DMS114 treated with DMSO at 0.1 percent for 48 hours (cell line): ENCODE data around the gene FRRS1.
"Not testable (repeated sequence)": the region's sequence is repeated elsewhere in the genome, so short reads cannot be mapped to it uniquely, and the experiment has no call there.

Experiments
- DNase-seq: peaks from one replicate; lab custom pipeline; 2025; ENCODE audit not compliant: unreplicated experiment; lab: John Stamatoyannopoulos, UW

FRRS1 gene

GRCh38 chr1:99768104-99768503 lies 1.7 kb upstream of the FRRS1 start:
- no peak for DNase-seq

DNA sequence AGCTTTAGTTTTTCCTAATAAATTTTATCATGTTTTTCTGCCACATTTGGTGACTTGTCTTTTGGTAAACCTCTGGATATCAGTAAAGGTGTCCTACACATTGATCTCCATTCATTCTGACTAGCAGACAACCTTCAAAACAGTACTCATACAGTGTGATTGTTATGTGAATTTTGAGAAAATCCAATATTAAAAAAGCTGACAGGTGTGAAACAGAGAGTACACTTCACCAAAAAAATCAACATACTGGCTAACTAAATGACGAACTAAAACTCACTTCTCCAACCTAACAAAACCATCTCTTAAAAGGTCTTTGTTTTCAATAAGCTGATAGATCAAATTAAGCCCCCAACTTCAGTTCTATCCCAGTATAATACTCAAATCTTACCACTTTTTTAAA lies 1.5 kb downstream of the FRRS1 start:
- DNase-seq, result no peak

DNA sequence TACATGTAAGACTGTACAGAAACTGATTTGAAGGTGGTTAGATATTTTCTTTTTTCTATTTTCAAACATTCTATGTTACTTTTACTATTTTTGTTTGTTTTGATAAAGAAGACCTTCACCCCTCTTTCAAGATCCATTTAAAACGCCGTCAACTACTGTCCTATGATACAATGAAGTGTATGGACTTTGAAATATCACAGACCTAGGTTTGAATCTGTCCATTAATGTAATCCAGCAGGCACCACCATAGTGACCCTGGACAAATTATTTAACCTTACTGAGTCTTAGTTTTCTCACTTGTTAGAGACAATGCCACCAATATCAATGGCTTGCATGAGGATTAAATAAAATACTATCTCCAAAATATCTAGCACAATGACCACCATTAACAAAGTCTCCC lies 2.0 kb downstream of the FRRS1 start:
- DNase-seq, result no peak

DNA sequence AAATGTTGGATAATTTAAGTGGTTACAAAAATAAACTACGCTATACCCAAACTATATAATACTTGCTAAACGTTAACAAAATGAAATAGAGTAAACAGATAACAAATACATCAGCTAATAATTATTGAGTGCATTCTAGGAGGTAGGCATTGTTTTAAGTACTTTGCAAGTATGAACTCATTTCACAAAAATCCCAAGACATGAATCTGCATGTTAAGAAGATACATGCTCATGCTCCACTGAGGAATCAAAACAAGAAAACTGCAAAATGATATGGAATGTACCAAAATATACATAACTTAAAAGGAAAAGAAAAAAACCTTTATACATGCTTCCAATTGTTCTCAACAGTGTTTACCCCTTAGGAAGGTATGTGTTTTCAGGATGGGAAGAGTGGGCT lies 2.5 kb downstream of the FRRS1 start:
- no peak for DNase-seq

DNA sequence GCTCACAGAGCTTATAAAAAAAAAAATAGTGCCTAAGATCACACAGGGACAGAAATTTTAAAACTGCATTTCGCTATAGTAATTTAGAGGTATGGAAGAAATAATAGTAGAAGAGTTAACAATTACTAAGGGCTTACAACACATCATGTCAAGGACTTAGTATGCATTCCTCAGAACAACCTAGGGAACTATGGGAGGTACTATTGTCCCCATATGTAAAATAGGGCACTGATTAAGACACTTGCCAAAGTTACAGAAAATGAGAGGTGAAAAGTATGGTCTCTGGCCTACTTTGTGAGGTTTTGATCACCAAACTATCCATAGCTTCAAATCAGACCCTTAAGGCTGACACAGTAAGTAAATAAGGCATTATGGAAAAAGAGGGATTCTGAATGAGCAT lies 4.7 kb downstream of the FRRS1 start:
- no peak for DNase-seq

DNA sequence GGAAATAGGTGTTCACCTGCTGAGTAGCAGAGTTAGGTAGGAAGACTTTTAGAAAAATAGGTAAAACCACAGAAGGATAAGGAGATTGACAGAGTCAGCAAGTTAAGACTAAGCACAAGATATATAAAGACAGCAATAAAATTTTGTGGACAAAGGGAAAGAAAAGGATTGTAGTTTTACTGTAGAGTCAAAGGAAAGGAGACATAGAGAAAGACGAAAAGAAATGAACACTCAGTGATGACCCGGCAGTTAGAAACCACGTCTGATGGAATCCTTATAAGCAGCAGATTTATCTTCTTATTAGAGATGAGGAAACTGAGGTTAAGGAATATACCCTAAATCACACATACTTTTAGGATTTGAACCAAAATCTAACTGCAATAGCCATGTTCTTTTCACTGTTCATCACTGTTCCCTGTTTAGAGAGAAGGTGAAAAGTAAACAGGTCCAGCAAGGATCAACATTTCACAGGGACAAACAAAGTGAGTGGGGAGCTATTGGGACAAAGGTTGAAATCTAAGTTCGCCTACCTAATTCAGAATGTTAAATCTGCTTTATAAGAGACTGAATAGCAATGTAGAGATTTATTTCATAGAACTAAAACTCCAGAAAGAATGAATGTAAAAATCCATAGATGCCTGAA lies 6.8 kb downstream of the FRRS1 start:
- DNase-seq, result no peak

GRCh38 chr1:99758686-99759517 lies 7.5 kb downstream of the FRRS1 start:
- not testable (repeated sequence) for DNase-seq

DNA sequence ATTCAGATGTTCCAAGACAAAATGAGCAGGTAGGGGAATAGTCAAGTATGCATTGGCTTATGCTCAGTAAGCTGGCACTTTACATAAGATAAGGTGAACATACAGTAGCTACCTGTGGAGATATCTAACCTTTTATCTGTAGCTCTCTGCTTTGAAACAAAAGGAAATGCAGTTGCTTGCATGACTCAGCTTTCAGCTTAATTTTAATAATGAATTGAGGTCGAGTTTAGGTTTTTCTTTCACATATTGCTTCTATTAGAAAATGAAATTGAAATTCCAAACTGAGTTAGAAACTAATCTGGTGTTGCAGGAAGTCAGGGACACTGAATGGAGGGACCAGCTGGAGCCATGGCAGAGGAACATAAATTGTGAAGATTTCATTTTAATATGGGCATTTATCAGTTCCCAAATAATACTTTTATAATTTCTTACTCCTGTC lies 8.3 kb downstream of the FRRS1 start:
- DNase-seq, result no peak

GRCh38 chr1:99756598-99756997 lies 9.8 kb downstream of the FRRS1 start:
- DNase-seq, result no peak

- no peak for DNase-seq
These were observed 10.8 kb downstream of the FRRS1 start for GRCh38 chr1:99755664-99756063.

- DNase-seq, result no peak
These were observed 11.7 kb downstream of the FRRS1 start for GRCh38 chr1:99754697-99755096.

GRCh38 chr1:99754055-99754626 lies 12.3 kb downstream of the FRRS1 start:
- DNase-seq, result no peak

DNA sequence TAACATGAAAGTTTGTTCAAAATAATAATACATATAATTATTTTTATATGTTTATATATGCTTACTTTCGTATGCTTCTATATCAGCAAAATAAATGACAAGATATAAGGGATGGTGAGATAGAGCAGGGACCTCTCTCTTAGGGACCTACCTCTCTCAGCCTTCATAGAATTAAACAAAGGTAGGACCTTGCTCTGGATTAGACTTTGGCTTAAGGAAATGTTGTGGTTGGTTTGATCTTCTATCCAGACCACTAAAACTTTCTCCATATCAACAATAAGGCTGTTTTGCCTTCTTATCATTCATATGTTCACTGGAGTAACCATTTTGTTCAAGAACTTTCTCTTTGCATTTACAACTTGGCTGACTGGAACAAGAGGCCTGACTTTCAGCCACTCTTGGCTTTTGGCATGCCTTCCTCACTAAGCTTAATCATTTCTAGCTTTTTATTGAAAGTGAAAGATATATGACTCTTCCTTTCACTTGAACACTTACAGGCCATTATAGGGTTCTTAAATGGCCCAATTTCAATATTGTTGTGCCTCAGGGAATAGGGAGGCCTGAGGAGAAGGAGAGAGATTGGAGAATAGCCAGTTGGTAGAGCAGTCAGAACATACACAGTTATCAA lies 14.4 kb downstream of the FRRS1 start:
- no peak for DNase-seq

DNA sequence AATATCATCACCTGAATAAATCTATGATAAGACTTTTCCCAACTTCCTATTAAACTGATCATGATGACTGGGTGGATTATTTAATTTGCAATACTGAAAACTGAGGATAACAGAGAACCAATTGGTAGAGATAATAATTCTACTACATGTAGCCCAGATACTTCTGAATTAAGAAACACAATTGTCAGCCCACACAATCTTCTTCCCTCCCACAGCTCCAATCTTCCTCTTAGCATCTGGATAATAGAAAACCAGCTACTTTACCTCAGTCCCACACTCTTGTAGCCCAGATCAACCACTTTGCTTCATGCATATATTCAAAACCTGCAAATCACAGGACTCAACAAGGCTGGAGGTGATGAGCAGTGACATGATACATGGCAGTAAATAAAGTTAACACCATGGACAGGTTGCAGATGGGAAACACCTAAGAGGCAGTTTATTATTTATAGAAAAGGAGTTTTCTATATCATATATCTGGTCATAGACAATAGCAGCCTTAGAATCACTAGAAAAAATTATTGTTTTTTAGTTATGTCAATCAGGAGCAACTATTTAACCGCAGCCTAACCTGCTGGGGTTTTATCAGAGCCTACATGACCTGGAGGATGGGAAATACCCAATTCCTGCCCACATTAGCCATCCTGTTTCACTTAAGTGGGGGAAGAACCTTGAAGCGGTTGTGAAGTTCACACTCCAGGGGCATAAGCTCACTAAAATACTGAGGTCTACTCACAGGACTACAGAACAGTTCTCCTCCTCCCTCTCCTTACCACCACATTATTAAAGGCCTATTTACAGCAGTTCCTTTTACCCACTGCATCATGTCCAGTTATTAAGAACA lies 16.7 kb downstream of the FRRS1 start:
- no peak for DNase-seq

GRCh38 chr1:99748419-99748818 lies 18.0 kb downstream of the FRRS1 start:
- no peak for DNase-seq

DNA sequence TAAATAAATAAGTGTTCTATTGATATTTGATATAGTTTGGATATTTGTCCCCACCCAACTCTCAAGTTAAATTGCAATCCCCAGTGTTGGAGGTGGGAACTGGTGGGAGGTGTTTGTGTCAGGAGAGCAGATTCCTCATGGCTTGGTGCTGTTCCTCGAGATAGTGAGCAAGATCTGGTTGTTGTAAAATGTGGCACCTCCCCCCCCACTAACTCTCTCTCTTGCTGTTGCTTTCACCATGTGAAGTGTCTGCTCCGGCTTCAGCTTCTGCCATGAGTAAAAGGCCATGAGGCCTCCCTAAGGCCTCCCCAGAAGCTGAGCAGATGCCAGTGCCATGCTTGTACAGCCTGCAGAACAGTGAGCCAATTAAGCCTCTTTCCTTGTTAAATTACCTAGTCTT lies 20.8 kb downstream of the FRRS1 start:
- no peak for DNase-seq

GRCh38 chr1:99745061-99745460 lies 21.4 kb downstream of the FRRS1 start:
- DNase-seq, result no peak

DNA sequence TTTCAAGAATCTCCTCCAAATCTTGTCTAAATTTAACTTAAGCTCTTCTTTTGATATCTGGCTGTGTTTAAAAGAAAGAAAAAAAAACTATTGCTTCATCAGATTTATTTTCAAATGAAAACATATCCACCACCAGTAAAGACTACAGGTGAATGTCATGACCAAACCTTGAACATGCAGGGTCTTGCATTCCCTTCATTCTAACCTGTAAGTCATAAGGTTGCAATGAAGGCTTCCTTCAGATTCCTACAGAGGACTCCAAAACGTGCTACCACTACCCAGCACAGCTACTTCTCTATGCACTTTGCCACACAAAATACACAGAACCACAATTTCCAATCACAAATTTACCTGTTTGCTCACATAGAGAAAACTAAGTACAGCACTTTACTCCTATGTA lies 26.3 kb downstream of the FRRS1 start:
- no peak for DNase-seq

GRCh38 chr1:99738858-99739465 lies 27.5 kb downstream of the FRRS1 start:
- no peak for DNase-seq

DNA sequence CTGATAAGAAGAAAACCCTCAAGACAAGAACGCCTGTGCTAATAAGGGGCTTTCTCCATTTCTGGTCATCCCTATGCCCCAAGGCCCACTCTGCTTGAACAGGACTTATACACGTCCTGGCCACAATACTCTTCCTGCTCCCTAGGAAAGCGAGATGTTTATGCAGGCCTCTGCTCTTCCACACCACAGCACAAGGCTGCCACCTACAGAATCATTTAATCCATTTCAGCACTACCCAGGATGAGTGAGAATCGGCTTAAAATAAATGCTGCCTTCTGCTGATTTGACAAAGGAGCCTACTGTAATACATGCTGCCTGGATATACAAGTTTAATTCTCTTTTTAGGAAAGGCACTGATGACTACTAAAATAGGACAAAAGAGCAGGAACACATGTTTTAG lies 29.4 kb downstream of the FRRS1 start:
- DNase-seq, result peak; percentile 76

- no peak for DNase-seq
These were observed 30.6 kb downstream of the FRRS1 start for GRCh38 chr1:99735852-99736251.
